NCI-H524 treated with DMSO at 0.1 percent for 48 hours (cell line): ENCODE results near the gene DLK2.
"Not testable (repeated sequence)": the region's sequence is repeated elsewhere in the genome, so short reads cannot be mapped to it uniquely, and the experiment has no call there.

Experiments used
- DNase-seq: peaks from one replicate; lab custom pipeline; 2025; lab: John Stamatoyannopoulos, UW

Gene DLK2

DNA sequence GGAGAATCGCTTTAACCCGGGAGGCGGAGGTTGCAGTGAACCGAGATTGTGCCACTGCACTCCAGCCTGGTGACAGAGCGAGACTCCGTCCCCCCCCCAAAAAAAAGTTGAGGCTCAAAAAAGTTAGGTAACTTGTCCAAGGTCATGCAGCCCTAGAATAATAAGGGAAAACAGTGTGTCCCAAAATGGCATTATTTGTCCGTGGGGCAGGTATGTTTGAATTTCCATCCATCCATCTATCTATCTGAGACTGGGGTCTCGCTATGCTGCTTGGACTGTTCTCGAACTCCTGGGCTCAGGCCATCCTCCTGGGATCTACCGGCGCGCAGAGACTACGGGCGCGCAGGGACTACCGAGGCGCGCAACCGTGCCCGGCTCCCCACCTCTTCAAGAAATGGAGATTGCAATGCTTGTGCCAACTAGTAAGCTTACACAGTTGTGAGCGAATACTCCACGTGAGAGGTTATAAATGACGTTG, 28.4 kb downstream of the DLK2 start:
- DNase-seq: no peak

DNA sequence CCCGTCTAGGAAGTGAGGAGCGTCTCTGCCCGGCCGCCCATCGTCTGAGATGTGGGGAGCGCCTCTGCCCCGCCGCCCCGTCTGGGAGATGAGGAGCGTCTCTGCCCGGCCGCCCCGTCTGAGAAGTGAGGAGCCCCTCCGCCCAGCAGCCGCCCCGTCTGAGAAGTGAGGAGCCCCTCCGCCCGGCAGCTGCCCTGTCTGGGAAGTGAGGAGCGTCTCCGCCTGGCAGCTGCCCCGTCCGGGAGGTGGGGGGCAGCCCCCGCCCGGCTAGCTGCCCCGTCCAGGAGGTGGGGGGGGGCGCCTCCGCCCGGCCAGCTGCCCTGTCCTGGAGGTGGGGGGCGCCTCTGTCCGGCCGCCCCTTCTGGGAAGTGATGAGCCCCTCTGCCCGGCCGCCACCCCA, 30.3 kb downstream of the DLK2 start:
- DNase-seq: not testable (repeated sequence)

DNA sequence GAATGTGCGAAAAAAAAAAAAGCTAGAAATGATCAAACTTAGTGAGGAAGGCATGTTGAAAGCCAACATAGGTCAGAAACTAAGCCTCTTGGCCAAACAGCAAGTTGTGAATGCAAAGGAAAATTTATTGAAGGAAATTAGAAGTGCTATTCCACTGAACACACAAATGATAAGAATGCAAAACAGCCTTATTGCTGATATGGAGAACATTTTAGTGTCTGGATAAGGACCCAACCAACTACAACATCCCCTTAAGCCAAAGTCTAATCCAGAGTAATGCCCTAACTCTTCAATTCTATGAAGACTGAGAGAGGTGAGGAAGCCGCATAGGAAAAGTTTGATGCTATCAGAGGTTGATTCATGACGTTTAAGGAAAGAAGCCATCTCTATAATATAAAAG, 33.5 kb downstream of the DLK2 start:
- no peak for DNase-seq

DNA sequence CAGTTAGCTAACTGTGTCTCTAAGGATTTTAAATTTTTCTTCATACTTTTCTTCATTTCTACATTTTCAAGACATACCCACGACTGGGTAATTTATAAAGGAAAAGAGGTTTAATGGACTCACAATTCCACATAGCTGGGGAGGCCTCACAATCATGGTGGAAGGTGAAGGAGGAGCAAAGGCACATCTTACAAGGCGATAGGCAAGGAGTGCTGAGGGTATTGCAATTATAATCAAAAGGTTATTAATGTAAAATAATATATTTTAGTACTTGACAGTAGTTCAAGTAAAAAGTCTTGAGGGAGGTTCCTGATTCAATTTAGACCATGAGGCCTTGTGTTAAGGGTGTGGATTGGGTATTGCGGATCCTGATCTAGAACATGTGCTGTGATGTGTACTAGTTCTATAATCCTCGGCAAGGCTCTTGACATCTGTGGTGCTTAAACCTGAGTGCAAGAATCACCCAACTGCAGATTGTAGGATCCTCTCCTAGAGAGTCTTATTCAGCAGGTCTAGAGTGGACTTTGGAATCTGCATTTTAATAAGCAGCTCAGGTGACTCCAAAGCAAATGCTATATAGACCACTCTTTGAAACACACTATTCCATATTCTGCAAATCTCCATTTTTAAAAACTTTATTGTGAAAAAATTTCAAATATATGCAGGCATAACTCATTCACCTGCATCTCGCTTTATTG, 35.2 kb downstream of the DLK2 start:
- no peak for DNase-seq

DNA sequence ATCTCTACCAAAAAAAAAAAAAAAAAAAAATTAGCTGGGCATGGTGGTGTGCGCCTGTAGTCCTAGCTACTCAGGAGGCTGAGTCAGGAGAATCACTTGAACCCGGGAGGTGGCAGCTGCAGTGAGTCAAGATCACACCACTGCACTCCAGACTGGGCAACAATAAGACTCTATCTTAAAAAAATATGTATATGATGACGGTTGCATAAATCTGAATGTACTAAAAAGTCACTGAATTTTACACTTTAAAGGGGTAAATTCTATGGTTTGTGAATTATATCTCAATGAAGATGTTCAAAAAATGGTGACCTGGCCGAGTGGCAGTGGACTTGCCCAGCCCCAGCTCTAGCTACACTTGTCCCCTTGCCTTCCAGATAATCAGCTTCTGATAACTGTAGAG, 38.4 kb downstream of the DLK2 start:
- no peak for DNase-seq

DNA sequence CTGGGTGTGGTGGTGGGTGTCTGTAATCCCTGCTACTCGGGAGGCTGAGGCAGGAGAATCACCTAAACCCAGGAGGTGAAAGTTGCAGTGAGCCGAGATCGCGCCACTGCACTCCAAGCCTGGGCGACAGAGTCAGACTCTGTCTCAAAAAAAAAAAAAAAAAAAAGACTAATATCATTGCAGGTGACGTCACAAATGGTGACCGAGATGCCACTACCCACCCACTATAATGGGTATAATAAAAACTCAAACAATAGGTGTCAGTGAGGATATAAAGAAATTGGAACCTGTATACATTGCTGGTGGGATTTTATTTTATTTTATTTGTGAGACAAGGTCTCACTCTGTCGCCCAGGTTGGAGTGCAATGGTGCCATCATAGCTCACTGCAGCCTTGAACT, 40.1 kb downstream of the DLK2 start:
- DNase-seq: not testable (repeated sequence)

DNA sequence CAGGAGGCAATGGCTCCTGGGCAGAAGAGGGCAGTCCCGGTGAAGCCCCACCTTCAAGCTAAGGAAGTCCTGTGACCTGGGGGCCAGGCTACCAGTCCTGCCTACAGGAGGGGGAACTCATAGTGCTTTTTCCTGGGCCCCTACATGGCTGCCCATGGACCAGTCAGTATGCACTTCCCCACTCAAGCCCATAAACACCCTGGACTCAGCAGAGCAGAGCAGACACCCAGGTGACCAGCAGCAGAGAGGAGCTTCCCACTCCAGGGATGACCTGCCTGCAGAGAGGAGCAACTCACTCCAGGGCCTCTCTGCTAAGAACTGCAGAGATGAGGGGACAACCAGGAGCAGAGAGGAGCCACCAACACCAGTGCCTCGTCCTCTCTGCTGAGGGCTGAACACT, 42.3 kb downstream of the DLK2 start:
- no peak for DNase-seq

DNA sequence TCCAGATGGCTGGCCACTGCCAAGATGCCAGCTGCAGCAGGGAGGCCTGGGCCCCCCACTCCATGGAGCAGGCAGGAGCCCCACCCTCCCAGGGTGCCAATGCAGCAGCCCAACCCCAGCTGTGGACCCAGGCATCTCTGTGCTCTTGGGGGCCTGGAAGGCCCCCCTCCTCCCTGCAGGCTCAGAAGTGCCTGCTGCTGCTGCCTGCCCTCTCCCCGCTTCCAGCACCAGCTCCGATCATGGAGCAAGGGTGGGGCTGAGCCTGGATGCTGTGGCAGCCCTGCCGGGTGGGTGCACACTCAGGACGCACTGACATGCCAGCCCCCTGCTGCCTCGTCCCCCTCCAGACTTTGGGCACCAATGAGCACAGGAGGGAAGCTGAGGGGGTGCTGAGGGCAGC, 42.8 kb downstream of the DLK2 start:
- no peak for DNase-seq

DNA sequence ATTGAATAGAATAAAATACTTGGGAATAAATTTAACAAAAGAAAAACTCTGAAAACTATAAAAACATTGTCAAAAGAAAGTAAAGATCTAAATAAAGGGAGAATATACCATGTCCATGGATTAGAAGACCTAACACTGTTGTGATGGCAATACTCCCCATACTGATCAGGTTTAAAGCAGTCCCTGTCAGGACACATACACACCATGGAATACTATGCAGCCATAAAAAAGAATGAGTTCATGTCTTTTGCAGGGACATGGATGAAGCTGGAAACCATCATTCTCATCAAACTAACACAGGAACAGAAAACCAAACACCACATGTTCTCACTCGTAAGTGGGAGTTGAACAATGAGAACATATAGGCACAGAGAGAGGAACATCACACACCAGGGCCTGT, 44.6 kb downstream of the DLK2 start:
- DNase-seq: not testable (repeated sequence)

DNA sequence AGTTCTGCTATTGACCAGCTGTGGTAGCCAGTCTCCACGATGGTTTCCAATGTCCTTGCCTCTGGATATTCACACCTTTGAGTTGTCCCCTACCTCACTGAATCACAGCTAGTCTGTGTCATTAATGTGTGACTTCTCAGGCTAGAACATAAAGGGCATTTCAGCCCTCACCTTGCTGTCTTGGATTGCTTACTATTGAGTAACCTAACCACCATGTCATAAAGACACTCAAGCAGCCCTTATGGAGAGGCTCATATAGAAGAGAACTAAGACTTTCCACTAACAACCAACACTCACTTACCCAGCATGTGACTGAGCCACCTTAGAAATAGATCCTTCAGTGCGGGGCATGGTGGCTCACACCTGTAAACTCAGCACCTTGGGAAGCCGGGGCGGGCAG, 47.1 kb downstream of the DLK2 start:
- DNase-seq: no peak

DNA sequence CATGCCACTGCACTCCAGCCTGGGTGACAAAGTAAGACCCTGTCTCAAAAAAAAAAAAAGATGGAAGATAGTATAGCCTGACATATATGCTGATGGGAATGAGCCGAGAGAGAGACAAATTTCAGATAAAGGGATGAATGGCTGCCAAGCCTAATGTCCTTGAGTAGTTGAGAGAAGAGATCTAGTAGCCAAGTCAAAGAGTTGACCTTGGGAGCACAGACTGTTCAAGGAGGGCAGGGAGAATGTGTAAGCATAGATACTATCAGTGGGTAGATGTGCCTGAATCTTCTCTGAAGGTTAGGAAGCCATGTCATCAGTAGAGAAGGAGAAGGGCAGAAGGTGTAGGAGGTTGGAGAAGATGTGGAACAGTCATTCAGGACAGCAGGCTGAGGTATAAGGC, 48.1 kb downstream of the DLK2 start:
- DNase-seq: no peak

DNA sequence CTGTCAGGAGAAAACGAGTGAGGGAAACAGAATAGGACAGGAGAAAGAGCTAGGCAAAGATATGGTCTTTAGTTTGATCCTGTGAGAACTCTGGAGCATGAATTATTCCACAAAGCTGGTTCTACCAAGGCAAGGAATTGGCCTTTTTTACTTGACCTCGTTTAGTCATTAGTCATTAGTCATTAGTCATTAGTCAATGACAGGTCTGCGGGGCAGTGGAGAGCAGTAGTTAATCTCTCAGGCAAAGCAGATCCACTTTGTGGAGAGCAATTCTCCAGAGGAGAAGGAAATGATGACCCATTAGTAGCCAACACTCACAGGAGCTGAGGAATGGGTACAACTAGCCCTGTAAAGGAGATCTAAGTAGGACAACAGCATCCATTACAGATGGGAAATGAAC, 50.0 kb downstream of the DLK2 start:
- DNase-seq: no peak

DNA sequence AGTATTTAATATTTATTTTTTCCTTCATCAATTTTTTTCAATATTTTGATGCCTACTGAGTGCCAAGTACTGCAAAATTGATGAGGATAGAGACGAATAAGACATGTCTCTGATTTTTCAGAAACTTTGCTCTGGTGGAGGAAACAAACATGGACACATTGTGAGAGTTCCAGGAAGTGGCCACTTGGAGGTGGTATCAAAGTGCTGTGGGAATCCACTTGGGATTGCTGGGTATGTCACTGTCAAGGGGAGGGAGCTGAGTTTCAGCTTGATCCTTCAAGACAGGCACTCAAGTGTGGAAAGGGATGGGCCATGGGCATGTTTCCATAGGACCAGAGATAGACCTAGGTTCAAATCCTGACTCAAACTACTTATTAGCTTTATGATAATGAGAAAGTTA, 52.5 kb downstream of the DLK2 start:
- DNase-seq: no peak

DNA sequence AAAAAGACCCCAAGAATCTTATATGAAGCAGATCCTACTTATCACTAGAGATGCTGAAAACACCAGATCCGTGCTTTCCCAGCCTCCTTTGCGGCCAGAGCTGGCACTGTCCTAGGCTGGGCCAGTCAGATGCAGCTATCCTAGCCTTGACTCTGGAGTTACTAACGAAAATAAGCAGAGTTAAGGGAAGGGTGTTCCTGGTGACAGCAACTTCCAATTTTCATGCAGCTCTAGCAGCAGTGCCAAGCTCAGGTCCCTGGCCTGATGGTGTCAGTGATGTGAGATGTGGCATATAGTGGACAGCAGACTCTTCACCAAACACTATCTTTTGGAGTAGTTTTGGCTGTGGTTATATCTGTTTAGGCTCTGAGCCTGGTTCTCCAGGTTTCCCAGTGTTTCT, 53.6 kb downstream of the DLK2 start:
- DNase-seq: no peak
